Measurements from ENCODE around the gene TRIM41. TPM values are rescaled to one million over a fixed set of nuclear protein-coding genes. Genes with fewer than 3 reads are reported as not detected.

Gene TRIM41
- total and polyA plus RNA-seq, 9 of the 15 experiments (the other 6 are each of a cell fraction or from before 2014, with no cell fraction given), result 1.8 to 47.6 (median 20.9) TPM

GRCh38 chr5:181221792-181222629 is 1.1 kb upstream of the TRIM41 start (continued):
- TF ChIP-seq, protein P1, sequence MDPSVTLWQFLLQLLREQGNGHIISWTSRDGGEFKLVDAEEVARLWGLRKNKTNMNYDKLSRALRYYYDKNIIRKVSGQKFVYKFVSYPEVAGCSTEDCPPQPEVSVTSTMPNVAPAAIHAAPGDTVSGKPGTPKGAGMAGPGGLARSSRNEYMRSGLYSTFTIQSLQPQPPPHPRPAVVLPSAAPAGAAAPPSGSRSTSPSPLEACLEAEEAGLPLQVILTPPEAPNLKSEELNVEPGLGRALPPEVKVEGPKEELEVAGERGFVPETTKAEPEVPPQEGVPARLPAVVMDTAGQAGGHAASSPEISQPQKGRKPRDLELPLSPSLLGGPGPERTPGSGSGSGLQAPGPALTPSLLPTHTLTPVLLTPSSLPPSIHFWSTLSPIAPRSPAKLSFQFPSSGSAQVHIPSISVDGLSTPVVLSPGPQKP (CRISPR knock-in tag; IDR thresholded peaks at IDR 0.05), result no peak
- TF ChIP-seq, protein P2, sequence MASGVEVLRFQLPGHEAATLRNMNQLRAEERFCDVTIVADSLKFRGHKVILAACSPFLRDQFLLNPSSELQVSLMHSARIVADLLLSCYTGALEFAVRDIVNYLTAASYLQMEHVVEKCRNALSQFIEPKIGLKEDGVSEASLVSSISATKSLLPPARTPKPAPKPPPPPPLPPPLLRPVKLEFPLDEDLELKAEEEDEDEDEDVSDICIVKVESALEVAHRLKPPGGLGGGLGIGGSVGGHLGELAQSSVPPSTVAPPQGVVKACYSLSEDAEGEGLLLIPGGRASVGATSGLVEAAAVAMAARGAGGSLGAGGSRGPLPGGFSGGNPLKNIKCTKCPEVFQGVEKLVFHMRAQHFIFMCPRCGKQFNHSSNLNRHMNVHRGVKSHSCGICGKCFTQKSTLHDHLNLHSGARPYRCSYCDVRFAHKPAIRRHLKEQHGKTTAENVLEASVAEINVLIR (CRISPR knock-in tag; IDR thresholded peaks at IDR 0.05), result no peak
- no peak for TF ChIP-seq HEY1 (CRISPR knock-in tag; IDR thresholded peaks at IDR 0.05; ENCODE audit: borderline replicate concordance)
- peak; percentile 80 for TF ChIP-seq CTBP1 (IDR thresholded peaks at IDR 0.05; ENCODE audit: borderline replicate concordance)
- TF ChIP-seq TBL1XR1 (IDR thresholded peaks at IDR 0.05; ENCODE audit: low read length in 2 of 2), result peak; percentile 46 to 96; a peak in 3 of 4 replicates
- peak; percentile 24 for TF ChIP-seq XRCC5 (IDR thresholded peaks at IDR 0.05; ENCODE audit: low read depth, low read length)
- no peak for TF ChIP-seq SMAD3 (CRISPR knock-in tag; conservative IDR thresholded peaks at IDR 0.05)
- TF ChIP-seq SETDB1 (IDR thresholded peaks at IDR 0.05; ENCODE audit: low read length), result no peak
- no peak for TF ChIP-seq NR0B1 (IDR thresholded peaks at IDR 0.05; ENCODE audit: partially characterized antibody)
- TF ChIP-seq ZNF23 (CRISPR knock-in tag; IDR thresholded peaks at IDR 0.05), result no peak
- no peak for TF ChIP-seq CCNT2 (IDR thresholded peaks at IDR 0.05; ENCODE audit: borderline replicate concordance, extremely low read depth, insufficient read length, low read depth, low read length)
- TF ChIP-seq ZNF699 (CRISPR knock-in tag; IDR thresholded peaks at IDR 0.05; ENCODE audit: insufficient replicate concordance), result no peak
- TF ChIP-seq, protein P3, sequence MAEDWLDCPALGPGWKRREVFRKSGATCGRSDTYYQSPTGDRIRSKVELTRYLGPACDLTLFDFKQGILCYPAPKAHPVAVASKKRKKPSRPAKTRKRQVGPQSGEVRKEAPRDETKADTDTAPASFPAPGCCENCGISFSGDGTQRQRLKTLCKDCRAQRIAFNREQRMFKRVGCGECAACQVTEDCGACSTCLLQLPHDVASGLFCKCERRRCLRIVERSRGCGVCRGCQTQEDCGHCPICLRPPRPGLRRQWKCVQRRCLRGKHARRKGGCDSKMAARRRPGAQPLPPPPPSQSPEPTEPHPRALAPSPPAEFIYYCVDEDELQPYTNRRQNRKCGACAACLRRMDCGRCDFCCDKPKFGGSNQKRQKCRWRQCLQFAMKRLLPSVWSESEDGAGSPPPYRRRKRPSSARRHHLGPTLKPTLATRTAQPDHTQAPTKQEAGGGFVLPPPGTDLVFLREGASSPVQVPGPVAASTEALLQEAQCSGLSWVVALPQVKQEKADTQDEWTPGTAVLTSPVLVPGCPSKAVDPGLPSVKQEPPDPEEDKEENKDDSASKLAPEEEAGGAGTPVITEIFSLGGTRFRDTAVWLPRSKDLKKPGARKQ (CRISPR knock-in tag; IDR thresholded peaks at IDR 0.05), result no peak
- TF ChIP-seq TCF3 (CRISPR knock-in tag; IDR thresholded peaks at IDR 0.05), result peak; percentile 42
- no peak for TF ChIP-seq TAF15 (IDR thresholded peaks at IDR 0.05; ENCODE audit: low read depth, low read length)
- TF ChIP-seq CBFA2T3 (IDR thresholded peaks at IDR 0.05), result peak; percentile 1; the same call in 1 of the 2 replicates
- TF ChIP-seq TAL1 (IDR thresholded peaks at IDR 0.05), result 0 out of 2 replicates have a peak, but pooled peaks have one; percentile 17
- peak; percentile 88 for TF ChIP-seq SP1 (CRISPR knock-in tag; IDR thresholded peaks at IDR 0.05)
- TF ChIP-seq FOXK1 (CRISPR knock-in tag; IDR thresholded peaks at IDR 0.05; ENCODE audit: borderline replicate concordance), result no peak; the same call in 1 of the 2 replicates

Data from K562 (cell line).